Activated CD4-positive, alpha-beta T cell treated with anti-CD3 and anti-CD28 coated beads, Interleukin-10, Interleukin-2, amounts not matched to agents 100 ng/mL and 50 ng/mL, durations not matched to agents 16 hours and 8 hours (primary cell): Measurements from ENCODE around the gene MAPKAPK3.
A peak's percentile ranks its signal among the peaks of the same experiment; 100 is the strongest.

Experiments
- DNase-seq: peaks from one replicate; pipeline ENCODE4 v3.0.0-alpha.2; 2020

MAPKAPK3 gene

DNA sequence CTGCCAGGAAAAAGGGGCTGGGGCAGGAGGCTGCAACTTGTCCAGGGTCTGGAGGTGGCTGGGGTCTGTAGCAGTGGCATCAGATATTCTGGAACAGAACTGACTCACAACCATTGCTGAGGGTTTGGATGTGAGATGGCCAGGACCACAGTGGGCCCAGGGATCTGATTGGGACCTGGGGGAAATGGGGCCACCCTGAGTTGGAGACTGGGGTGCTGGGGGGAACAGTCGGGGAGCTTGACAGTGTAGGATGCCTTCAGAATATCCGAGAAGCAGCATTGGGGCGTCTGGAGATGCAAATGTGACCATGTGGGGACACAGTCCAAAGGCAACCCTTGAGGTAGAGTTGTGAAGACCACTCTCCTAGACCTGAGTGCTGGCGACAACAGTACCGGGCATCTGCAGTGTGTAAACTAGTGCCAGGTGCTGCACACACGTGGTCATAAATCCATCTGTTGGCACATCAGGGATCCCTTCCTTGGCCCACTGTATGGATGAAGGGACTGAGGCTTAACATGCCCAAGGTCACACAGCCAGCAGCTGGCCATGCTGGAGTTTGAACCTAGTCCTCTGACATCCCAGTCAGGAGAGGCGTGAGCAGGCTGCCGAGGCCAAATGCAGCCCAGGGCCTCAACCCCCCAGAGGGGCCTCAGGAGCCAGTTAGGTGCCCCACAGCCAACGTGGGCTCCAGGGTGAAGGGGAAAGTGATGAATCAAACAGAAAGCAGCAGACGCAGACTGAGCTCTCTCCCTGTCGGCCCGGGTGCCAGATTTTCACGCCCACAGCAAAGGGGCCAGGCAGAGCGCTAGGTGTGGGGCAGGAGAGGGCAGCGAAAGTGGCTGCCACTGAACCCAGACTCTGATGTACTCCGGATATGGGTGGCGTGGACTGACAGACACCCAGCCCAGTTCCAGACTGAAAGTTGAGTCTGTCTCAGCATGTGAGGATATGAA, 28.9 kb upstream of the MAPKAPK3 start:
- peak; percentile 94 for DNase-seq

DNA sequence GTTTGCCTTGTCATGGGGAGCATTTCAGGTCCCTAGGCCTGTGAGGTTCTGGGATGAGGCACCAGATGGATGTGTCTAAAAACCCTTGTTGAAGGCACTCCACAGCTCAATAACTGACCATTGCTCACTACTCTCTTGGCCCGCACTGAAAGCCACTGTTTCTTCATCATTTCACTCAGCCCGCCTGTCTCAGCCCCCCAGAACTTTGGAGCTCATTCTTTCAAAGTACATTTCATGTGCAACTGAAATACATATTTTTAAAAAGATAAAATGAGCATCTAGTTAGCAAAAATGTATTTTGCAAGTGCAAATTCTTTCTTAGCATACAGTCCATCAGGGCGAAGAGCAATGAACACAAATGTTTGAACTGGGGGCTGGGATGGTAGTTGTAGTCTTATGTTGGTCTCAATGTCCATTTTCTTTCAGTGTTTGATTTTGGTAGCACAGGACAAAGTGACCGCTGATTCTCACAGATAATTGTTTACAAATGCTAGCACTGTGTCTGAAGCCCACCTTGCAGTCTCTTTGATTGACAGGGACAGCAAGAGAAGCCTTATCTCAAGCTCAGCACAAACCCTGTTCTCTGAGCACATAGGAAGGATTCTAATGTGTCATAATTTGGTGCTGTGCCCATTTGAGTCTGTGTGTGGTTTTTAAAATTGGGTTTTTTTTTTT, 28.1 kb upstream of the MAPKAPK3 start:
- no peak for DNase-seq

DNA sequence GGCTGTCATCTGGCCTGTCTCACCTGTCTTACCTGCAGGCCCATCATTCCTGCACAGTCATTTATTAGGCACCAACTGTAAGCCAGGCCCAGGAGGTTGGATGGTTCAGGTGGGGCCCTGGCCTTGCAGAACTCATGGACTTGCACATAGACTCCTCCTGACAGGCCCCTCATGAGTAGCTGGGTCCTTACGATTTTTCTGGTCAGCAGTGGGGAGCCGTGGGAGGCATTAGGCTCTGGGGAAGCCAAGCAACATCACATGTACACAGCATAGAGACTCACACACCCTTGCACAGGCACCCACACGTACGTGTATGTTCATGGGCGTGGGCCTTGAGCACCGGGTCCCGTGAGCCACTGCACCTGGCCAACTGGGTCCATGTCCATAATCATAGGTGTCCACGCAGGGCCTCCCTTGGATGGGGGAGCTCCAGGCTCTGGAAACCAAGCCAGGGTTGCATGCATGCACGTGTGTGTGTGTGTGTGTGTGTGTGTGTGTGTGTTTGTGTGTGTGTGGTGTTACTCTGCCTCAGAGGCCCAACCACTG, 25.7 kb upstream of the MAPKAPK3 start:
- DNase-seq, result peak; percentile 36

DNA sequence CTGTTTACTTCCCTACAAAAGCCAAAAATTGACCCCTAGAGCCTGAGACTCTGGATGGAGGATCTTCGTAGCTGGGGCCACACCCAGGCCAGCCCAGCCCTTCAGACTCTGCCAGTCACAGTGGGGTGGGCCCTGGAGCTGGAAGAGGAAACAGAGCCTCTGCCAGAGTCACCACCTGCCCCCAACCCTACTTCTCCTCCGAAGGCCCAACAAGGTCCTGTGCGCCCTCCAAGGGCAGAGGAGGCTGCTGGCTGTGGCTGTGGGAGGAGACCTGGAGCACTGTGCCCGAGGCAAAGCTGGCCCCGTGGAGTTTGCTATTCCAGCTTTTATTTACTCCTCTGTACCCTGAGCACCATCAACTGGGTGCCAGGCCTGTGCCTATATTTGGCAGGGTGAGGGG, 24.4 kb upstream of the MAPKAPK3 start:
- DNase-seq, result peak; percentile 28

DNA sequence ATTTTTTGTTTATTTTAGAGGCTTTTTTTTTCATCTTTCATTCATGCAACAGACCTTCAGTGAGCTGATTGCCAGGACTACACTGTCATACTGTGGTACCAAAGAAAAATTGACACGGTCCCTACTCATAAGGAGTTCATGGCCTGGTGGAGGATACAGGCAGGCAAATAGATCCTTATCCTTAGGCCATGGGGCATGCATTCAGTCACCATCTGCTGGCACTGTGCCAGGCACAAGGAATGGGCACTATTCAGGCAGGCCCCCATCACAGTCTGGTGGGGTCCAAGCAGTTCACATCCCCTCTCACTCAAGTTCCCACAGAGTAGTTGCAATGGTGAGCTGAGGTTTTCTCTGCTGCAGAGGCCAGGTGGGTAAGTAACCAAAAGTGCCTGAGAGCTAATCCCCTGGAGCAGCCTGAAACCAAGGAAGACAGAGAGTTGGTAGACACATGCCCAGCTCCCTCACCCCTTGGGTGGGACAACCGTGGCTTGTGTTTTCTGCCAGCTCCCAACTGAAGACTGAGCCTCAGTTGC, 22.6 kb upstream of the MAPKAPK3 start:
- DNase-seq, result no peak

DNA sequence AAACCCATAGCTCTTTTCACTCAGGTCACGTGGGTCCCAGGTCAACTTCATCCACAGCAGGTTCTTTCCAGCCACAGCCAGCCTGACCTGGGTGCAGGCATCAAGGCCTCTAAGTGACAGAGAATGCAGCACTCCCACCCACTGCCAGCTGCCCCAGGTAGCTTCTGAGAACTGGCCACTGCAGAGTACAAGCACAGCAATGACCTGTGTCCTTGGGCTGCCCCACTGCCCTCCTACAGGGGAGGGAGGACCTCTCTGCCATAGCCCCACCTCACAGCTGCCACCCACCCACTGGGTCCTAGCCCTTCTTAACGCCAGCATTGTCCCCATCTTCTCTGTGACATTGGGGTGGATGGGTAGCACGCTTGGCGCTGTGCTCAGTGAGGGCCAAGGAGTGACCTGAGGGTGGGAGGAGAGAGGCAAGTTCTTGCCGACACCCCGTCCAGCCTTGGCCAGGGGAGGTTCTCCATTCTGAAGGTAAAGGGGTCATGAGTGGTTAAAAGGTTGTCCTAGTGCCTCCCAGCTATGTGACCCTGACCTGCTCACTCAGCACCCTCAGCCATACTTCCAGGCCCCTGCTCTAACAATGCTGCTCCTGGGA, 17.7 kb upstream of the MAPKAPK3 start:
- no peak for DNase-seq

DNA sequence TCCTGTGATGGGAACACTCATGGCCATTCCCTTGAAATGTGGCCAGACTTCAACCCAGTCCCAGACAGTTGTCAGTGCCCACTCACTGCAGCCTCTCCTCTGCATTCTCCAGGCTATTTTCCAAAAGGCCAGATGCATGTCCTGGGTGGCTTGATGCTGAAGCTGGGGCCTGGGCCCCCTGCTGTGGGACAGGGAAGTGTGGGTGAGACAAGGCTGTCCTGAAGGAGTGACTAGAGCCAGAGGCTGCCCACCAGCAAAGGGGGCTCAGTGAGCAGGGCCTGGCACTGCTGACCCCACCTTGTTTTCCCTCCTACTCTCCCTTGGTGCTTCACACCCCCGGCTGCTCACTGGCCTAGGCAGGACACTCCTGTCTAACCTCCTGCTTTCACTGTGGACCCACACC, 17.2 kb upstream of the MAPKAPK3 start:
- DNase-seq, result no peak

DNA sequence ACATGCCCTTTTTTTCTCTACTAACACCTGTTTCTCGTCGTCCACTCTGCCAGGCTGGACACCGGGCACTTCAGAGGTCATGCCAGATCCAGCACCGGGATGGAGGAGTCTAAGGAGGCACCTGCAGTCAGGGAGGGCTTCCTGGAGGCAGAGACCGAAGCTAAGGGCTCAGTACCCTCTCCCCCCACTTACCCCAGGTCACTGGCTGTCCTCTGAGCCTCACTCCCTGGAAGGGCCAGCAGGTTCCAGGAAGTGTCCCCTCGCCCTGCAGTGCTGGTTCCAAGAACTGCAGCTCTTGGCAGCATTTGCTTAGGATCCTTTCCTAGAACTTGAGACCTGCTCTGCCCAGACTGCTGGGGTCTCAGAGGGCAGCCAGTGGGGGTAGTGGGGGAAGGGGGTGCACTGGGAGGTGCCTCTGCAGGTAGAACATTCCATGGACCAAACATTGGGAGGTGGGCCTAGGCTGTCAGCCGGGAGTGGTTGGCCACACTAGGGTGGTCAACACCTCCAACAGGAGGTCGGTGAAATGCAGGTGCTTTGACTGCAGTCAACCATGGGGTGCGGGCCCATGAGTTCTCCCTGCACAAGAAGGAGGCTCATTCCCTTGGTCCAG, 16.7 kb upstream of the MAPKAPK3 start:
- peak; percentile 60 for DNase-seq

DNA sequence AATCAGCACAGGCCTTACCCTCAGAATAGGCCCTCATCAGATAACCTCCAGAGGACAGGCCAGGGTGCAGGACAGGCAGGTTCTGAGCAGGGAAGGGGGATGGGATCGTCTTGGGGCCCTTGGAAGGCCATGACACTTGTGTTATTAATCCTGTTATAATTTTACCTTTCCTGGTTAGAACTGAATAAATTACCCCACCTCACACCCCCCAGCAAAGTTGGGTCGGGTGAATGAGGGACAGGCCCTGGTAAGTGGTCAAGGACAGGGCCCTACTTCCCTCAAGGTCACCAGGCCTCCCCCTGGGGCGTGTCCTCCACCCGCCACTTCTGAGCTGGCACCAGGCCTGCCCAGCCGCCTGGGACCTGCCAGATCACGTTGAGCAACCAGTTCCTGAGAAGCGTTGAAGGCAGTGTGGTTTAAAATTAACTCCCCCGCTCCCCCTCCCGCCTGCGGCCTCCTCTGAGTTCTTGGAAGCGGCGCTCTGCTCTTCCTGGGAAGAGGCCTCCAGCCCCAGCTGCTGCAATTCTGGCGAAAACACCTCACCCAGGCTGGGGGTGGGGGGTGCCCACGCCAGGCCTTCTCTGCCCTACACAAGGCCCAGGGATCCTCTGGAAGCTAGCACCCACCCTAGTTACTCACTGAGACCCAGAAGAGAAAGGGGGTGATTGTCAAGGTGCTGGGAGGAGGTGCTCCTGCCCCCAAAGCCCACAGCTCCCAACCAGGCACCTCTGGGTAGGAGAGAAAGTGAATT, 15.9 kb upstream of the MAPKAPK3 start:
- DNase-seq, result peak; percentile 96

DNA sequence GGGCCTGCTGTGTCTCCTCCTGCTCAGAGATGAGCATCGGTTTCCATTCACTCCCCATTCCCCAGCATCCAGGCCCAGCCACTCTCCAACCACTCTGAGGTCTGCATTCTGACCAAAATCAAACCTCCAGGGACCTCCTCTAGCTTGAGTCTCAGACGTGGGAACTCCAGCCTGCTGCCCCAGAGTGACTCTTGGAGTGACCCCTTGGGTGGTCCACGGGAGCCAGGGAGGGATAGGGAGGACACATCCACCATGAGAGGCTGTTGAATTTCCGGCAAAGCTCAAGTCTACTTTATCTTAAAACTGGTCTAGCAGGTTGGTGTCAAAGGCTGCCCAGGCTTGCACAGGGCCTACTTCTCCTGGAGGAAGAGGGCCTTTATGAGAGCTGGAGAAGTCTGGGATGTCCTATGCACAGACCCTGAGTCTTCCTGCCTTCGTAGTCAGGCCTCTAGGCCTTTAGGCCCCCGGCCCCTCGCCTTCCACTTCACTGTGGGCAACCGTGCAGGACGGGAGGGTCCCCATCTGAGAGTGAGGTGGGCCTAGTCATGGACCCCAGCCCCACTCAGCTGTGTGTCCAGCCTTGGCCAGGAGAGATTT, 14.3 kb upstream of the MAPKAPK3 start:
- no peak for DNase-seq

DNA sequence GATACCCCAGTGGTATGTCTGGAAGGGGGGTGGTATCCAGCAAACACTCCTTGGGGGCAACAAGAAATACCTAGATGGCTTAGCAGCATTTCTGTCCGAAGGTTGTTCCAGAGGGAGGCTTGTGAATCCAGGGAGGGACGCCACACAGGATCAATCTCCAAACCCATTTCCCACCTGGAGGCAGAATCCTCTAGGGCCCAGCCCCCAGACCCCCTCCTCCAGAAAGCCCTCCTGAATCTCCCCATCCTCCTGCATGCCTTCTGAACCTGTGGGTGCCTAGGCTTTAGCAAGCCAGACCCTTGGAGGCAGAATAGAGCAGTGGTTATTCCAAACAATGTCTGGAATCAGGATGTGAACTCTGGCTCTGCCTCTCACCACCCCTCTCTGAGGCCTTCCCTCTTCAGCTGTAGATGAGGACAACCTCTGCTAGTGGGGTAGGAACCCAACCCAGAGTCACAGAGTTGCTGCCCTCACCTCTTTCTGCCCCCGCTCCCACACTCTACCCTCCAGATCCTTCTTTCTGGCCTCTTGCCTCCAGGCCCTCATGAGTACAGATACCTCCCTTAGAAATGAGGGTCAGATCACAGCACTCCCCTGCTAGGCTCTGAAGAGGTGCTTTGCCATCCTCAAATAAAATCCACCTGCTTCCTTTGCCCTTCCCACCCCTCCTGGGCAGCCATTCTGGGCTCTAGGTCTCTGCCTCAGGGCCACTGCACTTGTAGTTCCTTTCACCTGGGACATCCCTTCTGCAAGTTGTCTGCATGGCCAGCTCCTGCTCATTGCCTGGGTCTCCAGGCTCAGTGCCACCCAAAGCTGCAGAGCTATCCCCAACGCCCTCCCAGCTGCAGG, 13.5 kb upstream of the MAPKAPK3 start:
- peak; percentile 25 for DNase-seq

DNA sequence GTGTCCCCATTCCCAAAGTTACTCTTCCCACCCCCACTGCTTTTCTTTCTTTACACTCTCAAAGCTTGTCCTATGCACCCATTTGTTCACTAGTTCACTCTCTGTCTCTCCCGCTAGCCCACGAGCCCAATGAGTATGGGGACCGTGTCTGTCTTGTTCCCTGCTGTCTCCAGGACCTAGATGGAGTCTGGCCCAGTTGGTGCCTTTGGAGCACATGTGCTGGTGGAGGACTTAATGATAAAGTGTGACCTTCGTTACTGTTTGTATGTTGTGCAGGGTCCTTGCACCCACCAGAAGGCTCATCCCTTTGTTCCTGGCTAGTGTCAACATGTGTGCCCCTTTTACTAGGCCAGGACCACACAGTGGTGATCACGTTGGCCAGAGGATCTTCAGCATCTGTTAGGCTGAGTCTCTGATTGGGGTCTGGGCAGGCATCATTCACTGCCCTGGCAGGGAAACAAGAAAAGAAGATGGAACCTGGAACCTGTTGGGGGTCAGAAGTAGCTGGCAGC, 12.8 kb upstream of the MAPKAPK3 start:
- DNase-seq, result peak; percentile 20

DNA sequence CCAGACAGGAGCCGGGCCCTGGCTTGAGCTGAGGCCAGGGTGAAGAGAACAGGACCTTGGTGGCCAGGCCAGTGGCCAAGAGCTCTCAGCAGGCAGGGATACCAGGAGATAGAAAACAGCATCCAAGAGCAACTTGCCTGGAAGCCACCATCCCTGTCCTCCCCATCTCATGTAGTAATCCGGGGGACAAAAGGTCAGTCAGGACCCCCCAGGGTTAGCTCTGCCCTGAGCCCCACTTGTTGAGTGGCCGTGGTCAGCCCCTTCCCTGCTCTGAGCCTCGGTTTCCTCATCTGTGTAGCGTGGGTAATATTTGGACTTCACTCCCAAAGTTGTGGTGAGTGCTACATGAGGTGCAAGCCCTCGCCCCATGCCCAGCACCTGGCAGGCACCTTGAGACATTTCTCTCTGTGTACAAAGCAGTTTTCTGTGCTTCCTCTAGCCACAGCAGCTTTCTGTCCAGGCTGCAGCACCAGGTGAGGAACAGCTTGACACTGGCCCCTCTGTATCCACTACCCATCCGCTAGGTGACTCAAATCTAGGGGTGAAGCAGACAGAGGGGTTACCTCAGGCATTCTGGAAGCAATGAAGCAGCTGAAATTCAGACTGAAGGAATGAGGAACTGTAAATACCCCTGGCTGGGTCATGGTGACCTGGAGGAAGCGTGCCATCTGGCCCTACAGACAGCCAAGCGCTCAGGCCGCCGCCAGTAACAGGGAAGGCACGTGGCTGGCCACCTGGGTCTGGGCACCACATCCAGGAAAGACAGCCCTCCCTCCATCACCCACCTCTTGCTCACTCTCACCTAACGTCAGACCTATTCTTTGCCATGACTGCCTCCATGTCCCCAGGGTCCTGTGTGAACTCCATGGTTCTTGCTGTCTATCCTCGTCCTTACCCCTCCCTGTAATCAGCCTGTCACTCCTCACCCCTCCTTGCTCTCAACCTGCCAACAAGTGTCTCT, 12.0 kb upstream of the MAPKAPK3 start:
- DNase-seq, result peak; percentile 34

DNA sequence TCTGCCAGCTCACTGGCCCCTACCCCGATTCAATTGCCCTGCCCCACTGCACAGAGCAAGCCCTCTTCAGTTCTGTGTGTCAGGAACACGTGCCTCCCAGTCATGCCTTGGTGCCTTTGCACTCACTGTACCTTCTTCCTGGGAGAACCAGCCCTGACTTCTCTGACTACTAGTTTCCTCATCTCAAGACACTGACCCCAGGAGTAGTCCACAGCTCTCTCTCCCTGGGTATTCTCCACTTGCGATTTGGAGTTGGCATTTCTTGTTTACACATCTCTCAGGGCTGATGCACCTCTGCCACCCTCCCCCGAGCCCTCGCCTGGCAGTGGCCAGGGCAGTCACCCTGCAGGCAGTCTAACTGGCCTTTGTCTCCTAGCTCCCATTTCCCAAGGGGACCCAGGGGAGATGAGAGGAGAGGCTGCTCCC, 11.0 kb upstream of the MAPKAPK3 start:
- peak; percentile 44 for DNase-seq

DNA sequence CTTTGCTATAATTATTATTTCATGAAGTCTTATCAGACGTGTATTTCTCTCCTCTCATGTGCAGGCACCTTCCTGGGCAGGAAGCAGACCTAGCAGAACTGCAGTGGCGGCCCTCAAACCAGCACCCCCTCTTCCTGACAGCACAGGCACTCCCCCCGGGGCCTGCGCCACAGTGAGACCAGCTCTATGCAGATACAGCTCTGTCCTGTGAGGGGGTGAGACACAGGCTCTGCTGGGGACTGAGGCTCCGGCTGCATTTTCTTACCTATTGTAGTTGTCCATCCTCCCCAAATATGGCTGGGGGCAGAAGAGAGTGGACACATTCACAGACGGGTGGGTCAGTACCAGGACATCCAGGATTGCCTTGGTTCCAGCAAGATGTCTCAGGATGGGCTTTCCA, 10.4 kb upstream of the MAPKAPK3 start:
- peak; percentile 58 for DNase-seq

DNA sequence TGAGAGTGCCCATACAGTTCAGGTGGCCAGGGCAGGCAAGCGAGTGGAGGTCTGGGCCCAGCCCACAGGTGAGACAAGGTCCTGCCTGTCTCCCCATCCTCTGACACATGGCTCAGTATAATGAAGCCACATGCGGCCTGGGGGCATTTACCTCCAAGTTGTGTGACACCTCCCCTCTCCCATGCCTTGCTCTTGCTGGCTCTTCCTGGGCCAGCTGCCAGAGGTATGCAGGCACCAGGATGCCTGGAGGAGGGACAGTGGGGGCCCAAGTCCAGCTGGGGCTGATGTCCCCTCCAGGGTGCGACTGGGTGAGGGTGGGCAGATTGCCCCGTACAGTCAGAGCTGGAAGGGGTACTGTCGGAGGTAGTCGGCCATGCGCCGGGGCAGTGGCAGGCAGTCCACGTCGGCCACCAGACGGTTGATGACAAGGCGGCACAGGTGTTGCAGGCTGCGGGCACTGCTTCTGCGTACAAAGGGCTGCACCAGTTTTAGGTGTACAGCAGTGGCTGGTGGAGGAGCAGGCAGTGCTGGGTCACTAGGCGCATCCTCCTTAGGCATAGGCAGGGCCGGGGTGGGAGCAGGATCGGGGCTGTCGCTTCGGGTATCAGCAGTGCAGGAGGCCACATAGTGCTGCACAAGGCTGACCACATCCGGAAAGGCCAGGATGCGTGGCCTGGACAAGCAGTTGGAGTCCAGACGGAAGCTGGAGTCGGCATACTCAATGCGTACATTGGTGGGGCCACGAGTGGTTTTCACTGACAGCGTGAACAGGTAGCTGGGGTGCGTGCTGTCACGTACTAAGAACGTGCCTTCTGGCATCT, 9.5 kb upstream of the MAPKAPK3 start:
- peak; percentile 62 for DNase-seq

DNA sequence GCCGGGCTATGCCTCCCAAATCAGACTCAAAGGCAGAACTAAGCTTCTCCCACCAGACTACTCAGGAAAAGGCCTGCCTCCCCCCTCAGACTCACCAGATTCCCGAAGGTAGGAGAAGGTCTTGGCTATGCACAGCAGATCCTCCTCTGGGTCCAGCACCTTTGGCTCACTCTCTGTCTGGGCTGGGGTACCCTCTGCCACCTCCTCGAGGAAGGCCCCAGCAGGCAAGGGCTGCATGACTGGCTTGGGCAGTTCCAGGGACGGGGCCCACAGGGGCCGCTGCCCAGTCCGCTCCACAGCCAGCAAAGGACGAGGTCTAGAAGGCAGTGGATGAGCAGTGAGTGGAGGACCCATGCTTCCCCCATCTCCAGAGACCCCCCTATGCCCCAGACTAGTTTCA, 8.7 kb upstream of the MAPKAPK3 start:
- DNase-seq, result no peak
